K562 (cell line): ENCODE results near the gene TFF2. TPM values are rescaled to one million over a fixed set of nuclear protein-coding genes. Genes with fewer than 3 reads are reported as not detected.

ENCODE experiments used
- ATAC-seq: fragments of 200-7000 bp; cut with Tn5 transposase; 3 replicates; pipeline ENCODE4 v1.9.1; 2020; ENCODE audit warnings: moderate library complexity
- BruUV-seq: library from RNA; stranded (reverse); fragments of 400-500 nt; replicated peaks from 2 replicates; lab custom pipeline; 2021; lab: Mats Ljungman, UMichigan
- CTCF ChIA-PET: fragments of 300-600 bp; formaldehyde crosslinking; extraction: SDS; loops from one replicate; lab custom pipeline; 2021; ENCODE audit warnings: low intra/inter-chr PET ratio; lab: Yijun Ruan, JAX
- POLR2A ChIA-PET: fragments of 300-600, 350-650 bp; sonication (Branson Sonifier 250); formaldehyde crosslinking; extraction: SDS; loops from one replicate; lab custom pipeline; 2021; ENCODE audit warnings: antibody characterized with exemption, inconsistent platforms; lab: Yijun Ruan, JAX
- DNase-seq, 4 experiments: peaks; one replicate each; pipeline versions ENCODE4 v3.0.0 to v3.0.0-alpha.2; 2011 to 2018; ENCODE audit warnings: low spot score in 3 of 4, mixed read lengths in 3 of 4; ENCODE audit errors: extremely low read depth in 1 of 4
- FAIRE-seq: peaks from 2 replicates; lab custom pipeline; 2011; peaks lifted over from hg19 to GRCh38; lab: Jason Lieb, UNC
- H2AFZ ChIP-seq: 2 replicates; pipeline ENCODE4 v1.6.0; 2011; ENCODE audit warnings: low read depth, low read length, control low read depth, inconsistent platforms
- H3K27ac ChIP-seq: fragments of 200-600 bp; 3 replicates; pipeline ENCODE4 v1.8.0; 2011; ENCODE audit warnings: low read depth, mild to moderate bottlenecking, control low read depth, inconsistent platforms, low read length, moderate library complexity, mixed read lengths; ENCODE audit errors: extremely low read depth
- H3K27me3 ChIP-seq, 2 experiments: fragments of 300-600 bp in 1 of 2; 2 replicates in 1 of 2; 3 replicates in 1 of 2; pipeline versions ENCODE4 v1.6.0 to v1.8.0; 2011; ENCODE audit warnings: inconsistent platforms in 2 of 2, low read length in 2 of 2, mild to moderate bottlenecking in 1 of 2, mixed read lengths in 1 of 2, moderate library complexity in 1 of 2; ENCODE audit not compliant: control insufficient read depth in 2 of 2, insufficient read depth in 2 of 2
- H3K36me3 ChIP-seq: fragments of 300-600 bp; 3 replicates; pipeline ENCODE4 v1.8.0; 2011; ENCODE audit warnings: mild to moderate bottlenecking, low read length, inconsistent platforms; ENCODE audit not compliant: control insufficient read depth, insufficient read depth
- H3K4me1 ChIP-seq, 2 experiments: fragments of 200-600 bp in 1 of 2; replicated peaks in 1 of 2; 2 replicates in 1 of 2; 3 replicates in 1 of 2; pipeline versions ENCODE4 v1.5.1 to v1.8.0; 2011; ENCODE audit warnings: inconsistent platforms in 2 of 2, low read length in 2 of 2, mild to moderate bottlenecking in 1 of 2, mixed read lengths in 1 of 2, moderate library complexity in 1 of 2; ENCODE audit not compliant: control insufficient read depth in 2 of 2, insufficient read depth in 2 of 2
- H3K4me2 ChIP-seq: 2 replicates; pipeline ENCODE4 v1.6.1; 2011; ENCODE audit warnings: low read length, control low read depth, inconsistent platforms, mixed read lengths; ENCODE audit not compliant: insufficient read depth
- H3K4me3 ChIP-seq: fragments of 200-600 bp; sonication (generic), shearing (Covaris generic); 2 replicates; pipeline ENCODE4 v1.5.1; 2016; ENCODE audit warnings: control low read depth, inconsistent platforms
- H3K79me2 ChIP-seq: fragments of 200-600 bp; 3 replicates; pipeline ENCODE4 v1.8.0; 2011; ENCODE audit warnings: low read length, inconsistent platforms; ENCODE audit not compliant: control insufficient read depth, insufficient read depth
- H3K9ac ChIP-seq, 2 experiments: 2 replicates each; pipeline versions ENCODE4 v1.6.0 to v1.6.1; 2011; ENCODE audit warnings: low read depth in 2 of 2, low read length in 2 of 2, control low read depth in 1 of 2, inconsistent platforms in 1 of 2, mild to moderate bottlenecking in 1 of 2, mixed read lengths in 1 of 2; ENCODE audit not compliant: insufficient read depth in 1 of 2
- H3K9me1 ChIP-seq: one replicate; pipeline ENCODE4 v1.6.0; 2011; ENCODE audit warnings: inconsistent platforms, mild to moderate bottlenecking, low read length, moderate library complexity; ENCODE audit not compliant: control insufficient read depth, insufficient read depth
- H3K9me3 ChIP-seq: replicated peaks from 2 replicates; pipeline ENCODE4 v1.5.1; 2011; ENCODE audit warnings: low read depth, low read length, inconsistent platforms; ENCODE audit not compliant: control insufficient read depth, insufficient read depth
- H4K20me1 ChIP-seq: replicated peaks from 2 replicates; pipeline ENCODE4 v1.6.1; 2011; ENCODE audit warnings: low read length, inconsistent platforms, mixed read lengths; ENCODE audit not compliant: control insufficient read depth, insufficient read depth
- CBFA2T2 ChIP-seq: fragments of 450-650 bp; conservative IDR thresholded peaks from 2 replicates; pipeline ENCODE4 v1.6.1; 2017; ENCODE audit warnings: mild to moderate bottlenecking
- CREB1 ChIP-seq, 2 experiments: sonication (generic) in 1 of 2; formaldehyde crosslinking in 1 of 2; IDR thresholded peaks; 2 replicates each; pipeline versions ENCODE4 v1.6.1 to v1.8.0; 2012 to 2022; ENCODE audit warnings: inconsistent platforms in 1 of 2, mild to moderate bottlenecking in 1 of 2, missing genetic modification reagents in 1 of 2, moderate library complexity in 1 of 2
- EHMT2 ChIP-seq: fragments of 450-650 bp; IDR thresholded peaks from 2 replicates; pipeline ENCODE4 v1.6.1; 2018; ENCODE audit warnings: antibody characterized with exemption
- FIP1L1 ChIP-seq: fragments of 200-400 bp; formaldehyde crosslinking; IDR thresholded peaks from 2 replicates; pipeline ENCODE4 v1.6.1; 2018; ENCODE audit warnings: mild to moderate bottlenecking, low read depth, low read length; ENCODE audit not compliant: poor library complexity, severe bottlenecking
- GATA2 ChIP-seq: sonication (generic); formaldehyde crosslinking; IDR thresholded peaks from 2 replicates; pipeline ENCODE4 v1.4.0; 2020; ENCODE audit warnings: mild to moderate bottlenecking, missing genetic modification reagents
- HSF4 ChIP-seq: fragments of 250-450 bp; sonication (Bioruptor Pico); IDR thresholded peaks from 2 replicates; pipeline ENCODE4 v2.1.2; 2022; ENCODE audit warnings: mild to moderate bottlenecking, moderate library complexity, borderline replicate concordance
- LCOR ChIP-seq: sonication (generic); formaldehyde crosslinking; IDR thresholded peaks from 2 replicates; pipeline ENCODE4 v1.8.0; 2022; ENCODE audit warnings: mild to moderate bottlenecking, missing genetic modification reagents
- MLX ChIP-seq, 2 experiments: fragments of 450-650 bp in 1 of 2; sonication (generic) in 1 of 2; formaldehyde crosslinking; conservative IDR thresholded peaks; 2 replicates each; pipeline versions ENCODE4 v1.4.0 to v1.8.1; 2020 to 2022; ENCODE audit warnings: mild to moderate bottlenecking in 1 of 2, missing genetic modification reagents in 1 of 2
- MYNN ChIP-seq, 2 experiments: sonication (generic); formaldehyde crosslinking in 1 of 2; IDR thresholded peaks; 2 replicates each; pipeline versions ENCODE4 v1.5.0 to v1.6.1; 2016 to 2020; ENCODE audit warnings: antibody characterized with exemption in 1 of 2, missing genetic modification reagents in 1 of 2
- NR2C1 ChIP-seq, 2 experiments: fragments of 450-650 bp; IDR thresholded peaks; 2 replicates each; pipeline ENCODE4 v1.6.1; 2017; ENCODE audit warnings: mild to moderate bottlenecking in 2 of 2, antibody characterized with exemption in 1 of 2, inconsistent platforms in 1 of 2, missing compliant biosample characterization in 1 of 2, missing genetic modification characterization in 1 of 2
- PHTF2 ChIP-seq: fragments of 250-450 bp; sonication (Bioruptor Pico); IDR thresholded peaks from 2 replicates; pipeline ENCODE4 v1.5.0; 2021; ENCODE audit warnings: mild to moderate bottlenecking
- STAT5A ChIP-seq: IDR thresholded peaks from 2 replicates; pipeline ENCODE4 v1.6.1; 2012; ENCODE audit warnings: low read length, inconsistent platforms, borderline replicate concordance
- YBX1 ChIP-seq: fragments of 450-650 bp; IDR thresholded peaks from 2 replicates; pipeline ENCODE4 v1.7.1; 2016; ENCODE audit warnings: mild to moderate bottlenecking
- ZNF134 ChIP-seq: fragments of 250-450 bp; sonication (Bioruptor Pico); conservative IDR thresholded peaks from 2 replicates; pipeline ENCODE4 v1.4.0; 2020
- ZNF561 ChIP-seq: fragments of 450-650 bp; formaldehyde crosslinking; conservative IDR thresholded peaks from 2 replicates; pipeline ENCODE4 v1.4.0; 2020; ENCODE audit warnings: mild to moderate bottlenecking, moderate library complexity
- ZNF707 ChIP-seq: fragments of 250-450 bp; sonication (Bioruptor Pico); conservative IDR thresholded peaks from 2 replicates; pipeline ENCODE4 v1.8.0; 2022; ENCODE audit warnings: inconsistent platforms, mild to moderate bottlenecking, moderate library complexity
- WGBS: fragments of 100-300 bp; shearing (Covaris generic); methylation state at CpG from one replicate; pipeline ENCODE4 v1.1.6; 2016; ENCODE audit warnings: low coverage, mixed read lengths; ENCODE audit not compliant: insufficient coverage; ENCODE audit errors: missing lambda C conversion rate; 5-methylcytosine and 5-hydroxymethylcytosine counted together
- in situ Hi-C: fragments of 300-500 bp; cut with MboI; formaldehyde crosslinking; loops from 4 replicates; pipeline ENCODE4 v1.15.0; 2018; ENCODE audit warnings: inconsistent platforms, mixed read lengths
- intact Hi-C: fragments of 100-400 bp; cut with micrococcal nuclease; formaldehyde crosslinking; loops from 2 replicates; pipeline ENCODE4 v1.14.2; 2022
- polyA plus RNA-seq, 8 experiments: library from polyadenylated mRNA; depleted of rRNA in 4 of 8; stranded (reverse) in 5 of 8; unstranded in 3 of 8; fragments of >200 nt; fragmentation: Nextera tagmentation in 2 of 8; fragmentation: Illumina TruSeq in 1 of 8; extraction: Ambion mirVana in 2 of 8; extraction: Trizol in 1 of 8; gene quantifications; 2 replicates each; pipeline versions ENCODE4 v1.2.1 to v1.2.3, GENCODE V29; 2011 to 2014; ENCODE audit warnings: inconsistent platforms in 1 of 8, missing spikeins in 1 of 8
- total RNA-seq, 7 experiments: library from RNA; depleted of rRNA in 6 of 7; stranded (reverse); fragments of >200 nt in 6 of 7; fragmentation: Illumina TruSeq in 2 of 7; extraction: Trizol in 2 of 7; gene quantifications; 2 replicates each; pipeline versions ENCODE4 v1.2.1 to v1.2.3, GENCODE V29; 2011 to 2021; ENCODE audit warnings: low replicate concordance in 1 of 7

The TFF2 gene
- total and polyA plus RNA-seq, 9 of the 15 experiments (the other 6 are each of a cell fraction or from before 2014, with no cell fraction given) = not detected

- no peak for DNase-seq
- no peak overlapping the region for H3K9ac ChIP-seq
- no peak overlapping the region for H3K4me3 ChIP-seq
- POLR2A ChIA-PET = interaction anchor here (0.5 to 0.7 kb wide), 3 partner anchors 9 to 508 kb away, joined by 3 read pairs; no protein-coding TSS in a partner anchor
- CTCF ChIA-PET = no interaction called here
- BruUV-seq = no TSS peak
- H2AFZ ChIP-seq = no peak overlapping the region
- peaks cover 12 to 40% of the 10 kb centered on the region in 2 experiments for H3K27me3 ChIP-seq
- in situ Hi-C loops (no loop called here), intact Hi-C loops (no loop called here)
- no peak for ATAC-seq
- WGBS = 31% methylated on average over 5 of the region's 5 CpGs
- peaks cover 13% of the 10 kb centered on the region in 2 experiments; a peak in 3 of 5 replicates for H3K4me1 ChIP-seq
- H3K27ac ChIP-seq = no peak overlapping the region
- TF ChIP-seq ZNF707 (CRISPR knock-in tag) = no peak
- no peak for TF ChIP-seq GATA2 (CRISPR knock-in tag)
- no peak for TF ChIP-seq CBFA2T2
- TF ChIP-seq EHMT2 = no peak
- TF ChIP-seq ZNF561 (CRISPR knock-in tag) = no peak
- no peak for TF ChIP-seq ZNF134 (CRISPR knock-in tag)
- no peak for TF ChIP-seq LCOR (CRISPR knock-in tag)
- no peak for TF ChIP-seq STAT5A
- TF ChIP-seq CREB1 (IDR thresholded peaks at IDR 0.05) = no peak
- TF ChIP-seq CREB1 (CRISPR knock-in tag; IDR thresholded peaks at IDR 0.05) = no peak
- TF ChIP-seq NR2C1 (IDR thresholded peaks at IDR 0.05) = no peak
- TF ChIP-seq NR2C1 (tag; IDR thresholded peaks at IDR 0.05) = no peak
- TF ChIP-seq MLX (CRISPR knock-in tag; conservative IDR thresholded peaks at IDR 0.05) = no peak
- TF ChIP-seq PHTF2 = no peak
- no peak for TF ChIP-seq MYNN (IDR thresholded peaks at IDR 0.05)
- no peak for TF ChIP-seq MYNN (CRISPR knock-in tag; IDR thresholded peaks at IDR 0.05)
- no peak for TF ChIP-seq YBX1
- TF ChIP-seq FIP1L1 = no peak
- TF ChIP-seq HSF4 (CRISPR knock-in tag) = no peak
- no peaks in the 10 kb centered on the region for H3K9me1 ChIP-seq
- H3K9me3 ChIP-seq = no peaks in the 10 kb centered on the region
- FAIRE-seq = no peak
- no peaks in the 10 kb centered on the region for H4K20me1 ChIP-seq
- no peak overlapping the region for H3K4me2 ChIP-seq
- H3K79me2 ChIP-seq = no peaks in the 10 kb centered on the region
- H3K36me3 ChIP-seq = no peaks in the 10 kb centered on the region
Measured at GRCh38 chr21:42385619-42386018, 34.8 kb upstream of the TFF2 start.
